MM.1S (cell line): Measurements from ENCODE around the gene CSGALNACT2.
"Not testable (repeated sequence)": the region's sequence is repeated elsewhere in the genome, so short reads cannot be mapped to it uniquely, and the experiment has no call there.

Experiments
- DNase-seq: peaks from one replicate; pipeline ENCODE4 v3.0.0-alpha.2; 2015
- H2AFZ ChIP-seq: fragments of 300-600 bp; sonication (generic); 2 replicates; pipeline ENCODE4 v1.6.0; 2016; ENCODE audit warnings: antibody characterized with exemption, low read length
- H3F3A ChIP-seq: fragments of 300-600 bp; sonication (generic); 2 replicates; pipeline ENCODE4 v1.6.1; 2016; ENCODE audit warnings: mild to moderate bottlenecking, antibody characterized with exemption, low read length, moderate library complexity, mixed read lengths; ENCODE audit not compliant: insufficient read depth
- H3K27ac ChIP-seq: fragments of 300-600 bp; sonication (generic); 2 replicates; pipeline ENCODE4 v1.5.1; 2016; ENCODE audit warnings: mild to moderate bottlenecking, low read length
- H3K27me3 ChIP-seq: fragments of 300-600 bp; sonication (generic); replicated peaks from 2 replicates; pipeline ENCODE4 v1.6.0; 2016; ENCODE audit warnings: low read length; ENCODE audit not compliant: insufficient read depth
- H3K36me3 ChIP-seq: fragments of 300-600 bp; sonication (generic); replicated peaks from 2 replicates; pipeline ENCODE4 v1.6.1; 2016; ENCODE audit warnings: mild to moderate bottlenecking, low read length, mixed read lengths; ENCODE audit not compliant: insufficient read depth
- H3K4me1 ChIP-seq: fragments of 300-600 bp; sonication (generic); 2 replicates; pipeline ENCODE4 v1.6.1; 2016; ENCODE audit warnings: low read length, mixed read lengths
- H3K4me2 ChIP-seq: fragments of 300-600 bp; sonication (generic); 2 replicates; pipeline ENCODE4 v1.6.0; 2016; ENCODE audit warnings: low read depth, low read length
- H3K4me3 ChIP-seq: fragments of 300-600 bp; sonication (generic); 2 replicates; pipeline ENCODE4 v1.5.1; 2016; ENCODE audit warnings: low read length, mixed read lengths
- H3K79me2 ChIP-seq: fragments of 300-600 bp; sonication (generic); 2 replicates; pipeline ENCODE4 v1.6.1; 2016; ENCODE audit warnings: mixed run types, low read length, mixed read lengths
- H3K9ac ChIP-seq: fragments of 300-600 bp; sonication (generic); 2 replicates; pipeline ENCODE4 v1.6.1; 2016; ENCODE audit warnings: low read length, mixed read lengths
- H3K9me2 ChIP-seq: fragments of 300-600 bp; sonication (generic); replicated peaks from 2 replicates; pipeline ENCODE4 v1.6.1; 2016; ENCODE audit warnings: mild to moderate bottlenecking, low read length, mixed read lengths; ENCODE audit not compliant: insufficient read depth
- H3K9me3 ChIP-seq: fragments of 300-600 bp; sonication (generic); replicated peaks from 2 replicates; pipeline ENCODE4 v1.6.1; 2016; ENCODE audit warnings: mild to moderate bottlenecking, low read length, mixed read lengths; ENCODE audit not compliant: insufficient read depth
- H4K20me1 ChIP-seq: fragments of 300-600 bp; sonication (generic); 2 replicates; pipeline ENCODE4 v1.6.1; 2016; ENCODE audit warnings: mild to moderate bottlenecking, low read length, moderate library complexity, mixed read lengths; ENCODE audit not compliant: insufficient read depth
- CTCF ChIP-seq: fragments of 300-600 bp; sonication (generic); IDR thresholded peaks from 2 replicates; pipeline ENCODE4 v1.5.1; 2016; ENCODE audit warnings: antibody characterized with exemption, low read length, mixed read lengths
- EZH2 ChIP-seq: fragments of 300-600 bp; sonication (generic); optimal IDR thresholded peaks from 2 replicates; pipeline ENCODE3; 2017; ENCODE audit warnings: low read depth, mild to moderate bottlenecking, antibody characterized with exemption, low read length, mixed read lengths
- EZH2phosphoT487 ChIP-seq: fragments of 300-600 bp; sonication (generic); IDR thresholded peaks from 2 replicates; pipeline ENCODE4 v1.6.1; 2018; ENCODE audit warnings: antibody characterized with exemption, low read length

The CSGALNACT2 gene

GRCh38 chr10:43138757-43139241 is 554 bp downstream of the CSGALNACT2 start:
- peak overlapping the region; percentile 71 for H3K4me2 ChIP-seq
- TF ChIP-seq EZH2phosphoT487, result no peak
- TF ChIP-seq EZH2, result no peak
- TF ChIP-seq CTCF, result no peak
- peak; percentile 71 for DNase-seq
- no peaks in the 10 kb centered on the region for H3K9me3 ChIP-seq
- no peaks in the 10 kb centered on the region for H3K36me3 ChIP-seq
- H3K27me3 ChIP-seq, result no peaks in the 10 kb centered on the region
- no peak overlapping the region; the same call in 1 of the 2 replicates for H2AFZ ChIP-seq
- no peaks in the 10 kb centered on the region for H3K9me2 ChIP-seq
- peak overlapping the region; percentile 84 for H3K27ac ChIP-seq
- H3K4me1 ChIP-seq, result peaks cover 41% of the 10 kb centered on the region
- peak overlapping the region; percentile 74 for H3K4me3 ChIP-seq
- no peaks in the 10 kb centered on the region for H4K20me1 ChIP-seq
- peaks cover 31% of the 10 kb centered on the region for H3F3A ChIP-seq
- peak overlapping the region; percentile 73 for H3K9ac ChIP-seq
- H3K79me2 ChIP-seq, result peaks cover 58% of the 10 kb centered on the region

DNA sequence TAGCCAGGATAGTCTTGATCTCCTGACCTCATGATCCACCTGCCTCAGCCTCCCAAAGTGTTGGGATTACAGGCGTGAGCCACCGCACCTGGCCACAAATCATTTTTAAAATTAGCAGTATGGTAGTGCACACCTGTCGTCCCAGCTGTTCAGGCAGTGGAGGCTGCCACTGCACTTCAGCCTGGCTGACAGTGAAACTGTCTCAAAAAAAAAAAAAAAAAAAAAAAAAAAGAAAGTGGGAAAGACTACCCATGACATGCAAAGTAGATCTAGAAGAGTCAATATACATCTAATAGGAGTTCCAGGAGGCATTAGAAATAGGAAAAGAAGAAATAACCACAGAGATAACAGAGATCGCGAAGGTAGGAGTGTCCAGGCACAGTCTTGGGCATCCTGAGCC is 3.2 kb downstream of the CSGALNACT2 start:
- Histone ChIP-seq H3K27me3 (no peaks in the 10 kb centered on the region), H3K9me3 (no peaks in the 10 kb centered on the region), H3K9me2 (no peaks in the 10 kb centered on the region), H3K27ac (peak overlapping the region; percentile 84; the same call in 1 of the 2 replicates), H3K4me3 (peak overlapping the region; percentile 35), H4K20me1 (peaks cover 6% of the 10 kb centered on the region; the same call in 1 of the 2 replicates), H3K4me2 (peak overlapping the region; percentile 80), H3K79me2 (peaks cover 85% of the 10 kb centered on the region), H2AFZ (no peak overlapping the region), H3K36me3 (no peaks in the 10 kb centered on the region), H3K9ac (no peak overlapping the region), H3F3A (peaks cover 31% of the 10 kb centered on the region), H3K4me1 (peaks cover 25% of the 10 kb centered on the region)
- TF ChIP-seq CTCF, result no peak
- TF ChIP-seq EZH2phosphoT487, result no peak
- TF ChIP-seq EZH2, result no peak
- peak; percentile 81 for DNase-seq

GRCh38 chr10:43145311-43145710 is 7.1 kb downstream of the CSGALNACT2 start:
- TF ChIP-seq EZH2phosphoT487, result no peak
- no peak for TF ChIP-seq EZH2
- TF ChIP-seq CTCF, result no peak
- H3K27me3 ChIP-seq, result no peaks in the 10 kb centered on the region
- no peak overlapping the region for H3K9ac ChIP-seq
- H3K9me3 ChIP-seq, result no peaks in the 10 kb centered on the region
- no peaks in the 10 kb centered on the region for H3K36me3 ChIP-seq
- H3K27ac ChIP-seq, result no peak overlapping the region
- H3F3A ChIP-seq, result peaks cover 12% of the 10 kb centered on the region
- peaks cover 9% of the 10 kb centered on the region for H4K20me1 ChIP-seq
- DNase-seq, result no peak
- no peaks in the 10 kb centered on the region for H3K9me2 ChIP-seq
- H3K4me2 ChIP-seq, result no peak overlapping the region
- no peak overlapping the region for H3K4me3 ChIP-seq
- peaks cover 92% of the 10 kb centered on the region for H3K79me2 ChIP-seq
- no peak overlapping the region for H2AFZ ChIP-seq
- H3K4me1 ChIP-seq, result peaks cover 20% of the 10 kb centered on the region

DNA sequence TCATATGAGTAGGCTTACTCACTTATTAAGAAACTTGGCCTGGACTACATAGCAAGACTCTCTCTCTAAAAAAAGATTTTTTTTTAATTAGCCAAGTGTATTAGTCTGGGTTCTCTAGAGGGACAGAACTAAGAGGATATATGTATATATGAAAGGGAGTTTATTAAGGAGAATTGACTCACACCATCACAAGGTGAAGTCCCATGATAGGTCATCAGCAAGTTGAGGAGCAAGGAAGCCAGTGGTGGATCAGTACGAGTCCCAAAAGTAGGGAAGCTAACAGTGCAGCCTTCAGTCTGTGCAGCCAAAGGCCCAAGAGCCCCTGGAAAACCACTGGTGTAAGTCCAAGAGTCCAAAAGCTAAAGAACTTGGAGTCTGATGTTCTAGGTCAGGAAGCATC is 7.7 kb downstream of the CSGALNACT2 start:
- not testable (repeated sequence) for H3F3A ChIP-seq, H3K27me3 ChIP-seq, DNase-seq, H3K36me3 ChIP-seq, H3K27ac ChIP-seq, H3K9me2 ChIP-seq, H3K9ac ChIP-seq, H3K9me3 ChIP-seq, H3K4me3 ChIP-seq, H2AFZ ChIP-seq, H3K4me2 ChIP-seq
- Histone ChIP-seq H4K20me1 (peaks cover 15% of the 10 kb centered on the region), H3K79me2 (peaks cover 93% of the 10 kb centered on the region), H3K4me1 (peaks cover 17% of the 10 kb centered on the region)
